K562 (cell line): ENCODE data around the gene ABCF3. TPM values are rescaled to one million over a fixed set of nuclear protein-coding genes. Genes with fewer than 3 reads are reported as not detected.

Experiments used
- ETV6 ChIP-seq, 3 experiments: fragments of 150-350 bp in 1 of 3; sonication (generic) in 1 of 3; formaldehyde crosslinking in 1 of 3; IDR thresholded peaks; 2 replicates each; pipeline versions ENCODE4 v1.6.1 to v1.8.0; 2014 to 2022; ENCODE audit warnings: borderline replicate concordance in 2 of 3, low read depth in 2 of 3, antibody characterized with exemption in 1 of 3, low read length in 1 of 3, mild to moderate bottlenecking in 1 of 3, missing genetic modification reagents in 1 of 3
- FOSL1 ChIP-seq: fragments of 200-800 bp; sonication (Bioruptor generic); conservative IDR thresholded peaks from 2 replicates; pipeline ENCODE4 v1.6.1; 2016; ENCODE audit warnings: missing genetic modification characterization, missing compliant biosample characterization
- MTA2 ChIP-seq: fragments of 450-650 bp; IDR thresholded peaks from 2 replicates; pipeline ENCODE4 v1.6.1; 2016; ENCODE audit warnings: low read depth
- REST ChIP-seq, 2 experiments: fragments of 450-650 bp; formaldehyde crosslinking in 1 of 2; IDR thresholded peaks; 2 replicates each; pipeline versions ENCODE4 v1.4.0 to v1.6.1; 2014 to 2020; ENCODE audit warnings: mild to moderate bottlenecking in 2 of 2, borderline replicate concordance in 1 of 2, low read depth in 1 of 2
- ZBTB40 ChIP-seq, 2 experiments: fragments of 450-650 bp in 1 of 2; sonication (generic) in 1 of 2; formaldehyde crosslinking in 1 of 2; IDR thresholded peaks; 2 replicates each; pipeline versions ENCODE4 v1.7.1 to v1.9.0; 2016 to 2022; ENCODE audit warnings: inconsistent platforms in 1 of 2, mild to moderate bottlenecking in 1 of 2, missing genetic modification reagents in 1 of 2
- ZNF766 ChIP-seq: fragments of 200-800 bp; sonication (Bioruptor generic); conservative IDR thresholded peaks from 2 replicates; pipeline ENCODE4 v1.6.1; 2016; ENCODE audit warnings: missing genetic modification characterization, missing compliant biosample characterization
- polyA plus RNA-seq, 8 experiments: library from polyadenylated mRNA; depleted of rRNA in 4 of 8; stranded (reverse) in 5 of 8; unstranded in 3 of 8; fragments of >200 nt; fragmentation: Nextera tagmentation in 2 of 8; fragmentation: Illumina TruSeq in 1 of 8; extraction: Ambion mirVana in 2 of 8; extraction: Trizol in 1 of 8; gene quantifications; 2 replicates each; pipeline versions ENCODE4 v1.2.1 to v1.2.3, GENCODE V29; 2011 to 2014; ENCODE audit warnings: inconsistent platforms in 1 of 8, missing spikeins in 1 of 8
- total RNA-seq, 7 experiments: library from RNA; depleted of rRNA in 6 of 7; stranded (reverse); fragments of >200 nt in 6 of 7; fragmentation: Illumina TruSeq in 2 of 7; extraction: Trizol in 2 of 7; gene quantifications; 2 replicates each; pipeline versions ENCODE4 v1.2.1 to v1.2.3, GENCODE V29; 2011 to 2021; ENCODE audit warnings: low replicate concordance in 1 of 7

The ABCF3 gene
- total and polyA plus RNA-seq, 9 of the 15 experiments (the other 6 are each of a cell fraction or from before 2014, with no cell fraction given): 6.7 to 77.9 (median 45.1) TPM

GRCh38 chr3:184155644-184156521, 30.1 kb upstream of the ABCF3 start (continued):
- 0 out of 2 replicates have a peak, but pooled peaks have one; percentile 30 for TF ChIP-seq REST (IDR thresholded peaks at IDR 0.05; ENCODE audit: borderline replicate concordance)
- TF ChIP-seq REST (CRISPR knock-in tag; IDR thresholded peaks at IDR 0.05; ENCODE audit: low read depth): no peak
- 0 out of 2 replicates have a peak, but pooled peaks have one; percentile 26 for TF ChIP-seq ZBTB40 (IDR thresholded peaks at IDR 0.05)
- no peak for TF ChIP-seq ZBTB40 (CRISPR knock-in tag; IDR thresholded peaks at IDR 0.05)
- no peak for TF ChIP-seq ZNF766 (CRISPR knock-in tag)
- no peak for TF ChIP-seq FOSL1 (tag)
- TF ChIP-seq ETV6 (IDR thresholded peaks at IDR 0.05; ENCODE audit: borderline replicate concordance in 1 of 2, low read depth in 2 of 2, low read length in 1 of 2): no peak
- no peak for TF ChIP-seq ETV6 (CRISPR knock-in tag; IDR thresholded peaks at IDR 0.05; ENCODE audit: borderline replicate concordance)
- no peak for TF ChIP-seq MTA2
